GM18507 (cell line): ENCODE results near the gene ARF1.
A peak's percentile ranks its signal among the peaks of the same experiment; 100 is the strongest.

Source experiments
- DNase-seq: peaks from one replicate; pipeline ENCODE4 v3.0.0; 2011; ENCODE audit warnings: low read depth; ENCODE audit not compliant: insufficient read length; ENCODE audit errors: extremely low spot score
- FAIRE-seq: peaks from 2 replicates; lab custom pipeline; 2011; peaks lifted over from hg19 to GRCh38; lab: Jason Lieb, UNC

The ARF1 gene

DNA sequence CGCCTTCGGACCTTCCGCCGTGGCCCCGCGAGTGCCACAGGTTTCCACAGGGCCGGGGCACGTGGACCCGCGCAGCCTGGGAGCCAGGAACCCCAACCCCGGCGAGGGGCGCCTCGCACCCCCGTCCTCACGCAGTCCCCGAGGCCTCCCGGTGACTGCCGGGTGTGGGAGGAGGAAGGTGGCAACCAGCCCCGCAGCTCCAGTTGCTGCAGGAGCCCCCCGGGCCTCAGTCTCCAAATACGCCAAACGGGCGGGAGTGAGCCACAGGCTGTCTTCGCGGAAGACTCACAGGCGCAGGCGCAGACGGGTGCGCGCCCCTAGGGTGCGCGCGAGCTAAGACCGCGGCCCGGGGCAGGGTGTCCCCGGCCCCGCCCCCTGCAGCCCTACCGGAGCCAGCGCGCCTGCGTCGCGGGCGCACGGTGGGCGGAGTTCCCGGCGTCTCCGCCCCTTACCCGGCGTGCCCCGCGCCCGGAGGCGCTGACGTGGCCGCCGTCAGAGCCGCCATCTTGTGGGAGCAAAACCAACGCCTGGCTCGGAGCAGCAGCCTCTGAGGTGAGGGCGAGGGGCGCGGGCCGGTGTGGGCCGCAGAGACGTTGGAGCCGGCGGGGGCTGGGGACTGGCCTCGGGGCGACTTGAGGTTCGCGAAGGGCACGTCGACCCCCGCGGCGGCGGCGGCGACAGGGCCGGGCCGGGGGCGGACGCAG lies at the start of gene ARF1:
TSS of gene ARF1 (plus strand) at position 495 of the 704 bp plus-strand sequence. CDS start 14,407 bp downstream, outside the sequence.
- peak; percentile 88 for FAIRE-seq
- peak; percentile 99 for DNase-seq

DNA sequence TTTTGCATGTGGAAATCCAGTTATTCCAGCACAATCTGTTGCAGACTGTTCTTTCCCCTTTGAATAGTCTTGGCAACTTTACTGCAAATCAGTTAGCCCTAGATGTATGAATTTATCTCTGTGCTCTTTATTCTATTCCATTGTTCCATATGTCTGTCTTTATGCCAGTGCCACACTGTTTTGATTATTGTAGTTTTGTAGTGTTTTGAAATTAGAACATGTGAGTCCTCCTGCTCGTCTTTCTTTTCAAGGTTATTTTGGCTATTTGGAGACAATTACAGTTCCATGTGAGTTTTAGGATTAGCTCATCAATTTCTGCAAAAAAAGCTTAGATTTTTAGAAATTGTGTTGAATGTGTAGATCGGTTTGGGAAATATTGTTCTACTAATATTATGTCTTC lies 49.1 kb upstream of the ARF1 start:
- FAIRE-seq (no peak), DNase-seq (no peak)

- FAIRE-seq: no peak
Measured at GRCh38 chr1:228034954-228035837, 47.3 kb upstream of the ARF1 start.

DNA sequence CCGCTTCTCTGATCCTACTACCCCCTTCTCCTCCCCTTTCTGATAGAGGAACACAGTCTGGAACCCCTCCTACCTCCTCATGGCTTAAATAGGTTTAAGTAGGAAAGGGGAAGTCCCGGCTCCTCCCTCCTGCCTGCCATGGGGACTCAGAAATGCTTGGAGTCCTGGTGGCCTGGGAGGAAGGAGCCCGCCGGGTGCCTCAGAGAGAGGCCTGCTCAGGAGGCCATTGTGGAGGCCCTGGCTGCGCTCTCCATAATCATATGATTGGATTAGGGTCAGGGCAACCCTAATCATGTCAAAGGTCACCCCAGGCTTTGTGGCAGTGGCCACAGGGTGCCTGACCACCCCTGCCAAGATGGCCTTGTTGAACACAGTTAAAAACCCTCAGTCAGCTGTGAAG lies 46.7 kb upstream of the ARF1 start:
- FAIRE-seq (no peak), DNase-seq (no peak)

More at GRCh38 chr1:228034954-228035837, 47.3 kb upstream of the ARF1 start:
- DNase-seq: no peak

DNA sequence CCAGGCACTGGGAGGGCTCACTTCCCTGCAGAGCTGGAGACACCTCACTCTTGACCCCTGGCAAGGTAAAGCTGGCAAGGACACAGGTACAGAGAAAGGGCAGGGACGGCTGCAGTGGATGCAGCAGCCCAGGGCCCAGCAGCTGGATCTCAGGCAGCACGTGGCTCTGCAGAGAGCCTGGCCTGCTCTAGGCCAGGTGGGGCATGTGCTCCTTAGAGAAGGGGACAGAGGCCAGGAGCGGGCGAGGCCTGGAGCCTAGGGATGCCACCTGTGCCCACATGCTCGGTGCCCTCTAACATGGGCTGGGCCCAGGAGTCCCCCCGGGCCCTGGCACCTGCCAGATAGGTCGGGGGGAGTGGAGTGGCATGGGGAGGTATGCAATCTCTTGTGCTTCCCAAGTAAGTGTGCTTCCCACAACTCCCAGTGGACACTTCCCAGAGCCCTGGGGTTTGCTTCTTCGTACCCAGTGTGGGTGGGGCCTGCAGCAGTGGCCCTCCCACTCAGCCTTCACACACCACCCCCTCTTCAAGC lies 45.7 kb upstream of the ARF1 start:
- DNase-seq (no peak), FAIRE-seq (no peak)

- DNase-seq (peak; percentile 51), FAIRE-seq (peak; percentile 69)
Measured at GRCh38 chr1:228037401-228038386, 44.8 kb upstream of the ARF1 start.

- FAIRE-seq (no peak), DNase-seq (no peak)
Measured at GRCh38 chr1:228038387-228039005, 44.0 kb upstream of the ARF1 start.

DNA sequence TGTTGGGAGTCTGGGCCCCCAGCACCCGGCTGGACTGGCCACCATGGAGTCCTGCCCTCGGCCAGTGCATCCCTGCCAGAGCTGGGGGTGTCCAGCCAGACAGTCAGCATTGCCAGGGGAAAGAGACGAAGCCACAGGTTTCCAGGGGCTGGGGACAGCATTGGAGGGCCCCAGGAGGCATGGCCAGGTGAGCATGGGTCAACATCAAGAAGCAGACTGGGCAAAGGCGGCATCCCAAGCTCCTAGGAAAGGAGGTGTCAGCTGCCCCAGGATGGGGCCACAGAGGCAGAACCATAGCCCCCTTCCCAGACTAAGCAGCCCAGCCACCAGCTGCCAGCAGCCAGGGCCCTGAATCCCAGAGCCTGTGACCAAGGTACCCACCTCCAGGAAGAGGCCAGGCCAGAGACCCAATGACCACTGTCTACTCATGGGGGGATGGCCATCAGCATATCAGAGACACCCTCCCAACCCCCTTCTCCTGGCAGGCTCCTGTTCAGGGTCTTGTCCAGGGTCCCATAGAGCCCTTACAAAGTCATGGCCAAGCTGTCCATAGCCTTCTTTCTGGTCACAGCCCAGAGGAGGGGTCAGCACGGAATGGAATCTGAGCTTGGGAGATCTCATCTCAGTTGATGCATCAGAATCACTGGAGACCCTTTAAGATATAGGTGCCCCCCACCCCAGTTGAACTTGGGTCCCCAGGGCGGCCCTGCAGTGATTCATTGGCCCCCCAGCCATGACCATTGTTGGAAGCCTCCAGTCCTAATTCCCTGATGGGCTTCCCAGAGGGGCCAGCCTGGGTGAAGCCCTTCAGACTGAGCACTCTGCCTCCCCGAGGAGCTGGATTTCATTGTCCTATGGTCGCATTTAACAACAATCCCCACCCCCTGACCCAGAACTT lies 43.3 kb upstream of the ARF1 start:
- FAIRE-seq: no peak
- no peak for DNase-seq

DNA sequence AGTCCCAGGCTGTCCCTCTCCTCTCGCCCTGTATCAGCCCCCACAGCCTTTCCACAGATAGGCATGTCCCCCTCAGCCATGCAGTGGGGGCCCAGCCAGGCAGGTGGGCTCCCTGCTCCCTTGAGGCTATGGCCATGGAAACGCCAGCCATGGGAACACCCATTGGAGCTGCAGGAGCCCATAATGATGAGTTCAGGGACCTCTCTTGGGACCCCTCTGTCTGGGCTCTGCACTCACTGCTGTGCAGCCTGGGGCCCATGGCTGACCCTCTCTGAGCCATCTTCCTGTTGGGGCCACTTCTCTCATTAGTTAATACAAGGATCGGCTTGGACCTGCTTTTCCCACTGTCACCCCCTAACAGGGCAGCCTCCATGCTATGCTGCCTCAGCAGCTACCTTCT lies 42.5 kb upstream of the ARF1 start:
- DNase-seq: no peak
- no peak for FAIRE-seq

GRCh38 chr1:228041316-228041715 lies 41.2 kb upstream of the ARF1 start:
- FAIRE-seq (no peak), DNase-seq (no peak)

- FAIRE-seq: no peak
Measured at GRCh38 chr1:228042508-228042907, 40.0 kb upstream of the ARF1 start.

GRCh38 chr1:228043281-228043848 lies 39.1 kb upstream of the ARF1 start:
- DNase-seq: no peak
- no peak for FAIRE-seq

More at GRCh38 chr1:228042508-228042907, 40.0 kb upstream of the ARF1 start:
- DNase-seq: no peak

DNA sequence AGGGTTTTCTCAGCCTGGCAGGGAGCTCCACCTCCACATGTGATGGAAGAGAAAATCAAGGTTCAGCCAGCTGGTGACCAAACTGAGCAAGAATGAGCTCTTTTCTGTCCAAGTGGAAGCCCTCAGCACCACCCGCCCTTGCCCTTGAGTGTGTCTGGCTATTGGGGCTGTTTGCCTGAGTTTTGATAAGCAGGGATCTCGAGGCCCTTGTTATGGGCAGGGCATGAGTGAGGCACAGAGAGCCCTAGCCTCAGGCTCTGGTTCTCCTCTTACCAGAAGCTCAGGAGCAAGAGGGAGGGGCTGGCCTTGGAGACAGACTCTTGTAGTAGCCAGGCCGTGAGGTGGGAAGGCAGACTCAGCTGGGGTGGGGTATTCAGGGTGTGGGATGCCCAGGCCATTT lies 37.5 kb upstream of the ARF1 start:
- DNase-seq (no peak), FAIRE-seq (no peak)

DNA sequence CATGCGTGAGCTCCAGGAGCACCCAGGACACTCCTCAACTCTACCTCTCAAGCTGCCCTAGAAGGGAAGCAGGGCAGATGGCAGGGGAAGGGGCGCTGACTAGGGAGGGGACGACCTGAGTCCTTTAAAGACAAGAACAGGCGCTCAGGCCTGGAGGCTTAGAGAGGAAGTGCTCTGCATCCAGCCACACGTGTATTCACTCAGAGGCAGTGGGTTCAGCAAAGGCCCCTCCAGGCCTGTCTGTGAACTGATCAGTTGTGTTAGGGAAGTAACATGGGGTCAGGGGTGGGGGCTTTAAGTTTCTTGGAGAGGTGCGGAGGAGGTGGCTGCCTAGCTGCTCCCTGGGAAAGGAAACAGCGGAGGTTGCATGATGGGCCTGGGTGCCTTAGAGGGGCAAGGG lies 37.1 kb upstream of the ARF1 start:
- FAIRE-seq: no peak
- DNase-seq: no peak

DNA sequence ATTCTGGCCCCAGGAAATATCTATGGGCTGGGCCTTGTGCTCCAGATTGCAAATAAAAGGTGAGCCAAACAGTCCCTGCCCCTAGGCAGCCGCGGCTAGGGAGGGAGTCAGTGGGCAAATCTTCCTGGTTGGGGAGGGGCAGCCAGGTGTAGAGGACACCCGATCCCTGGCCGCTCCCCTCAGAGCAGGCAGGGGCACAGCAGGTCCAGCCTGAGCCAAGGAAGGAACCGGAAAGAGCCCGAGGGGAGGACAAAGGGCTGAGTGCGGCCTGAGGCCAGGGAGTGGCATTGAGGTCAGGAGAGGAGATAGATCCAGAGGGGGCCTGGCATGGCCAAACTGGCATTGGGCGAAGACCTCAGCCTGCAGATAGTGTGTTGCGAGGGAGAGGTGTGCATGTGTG lies 36.6 kb upstream of the ARF1 start:
- FAIRE-seq (no peak), DNase-seq (no peak)

DNA sequence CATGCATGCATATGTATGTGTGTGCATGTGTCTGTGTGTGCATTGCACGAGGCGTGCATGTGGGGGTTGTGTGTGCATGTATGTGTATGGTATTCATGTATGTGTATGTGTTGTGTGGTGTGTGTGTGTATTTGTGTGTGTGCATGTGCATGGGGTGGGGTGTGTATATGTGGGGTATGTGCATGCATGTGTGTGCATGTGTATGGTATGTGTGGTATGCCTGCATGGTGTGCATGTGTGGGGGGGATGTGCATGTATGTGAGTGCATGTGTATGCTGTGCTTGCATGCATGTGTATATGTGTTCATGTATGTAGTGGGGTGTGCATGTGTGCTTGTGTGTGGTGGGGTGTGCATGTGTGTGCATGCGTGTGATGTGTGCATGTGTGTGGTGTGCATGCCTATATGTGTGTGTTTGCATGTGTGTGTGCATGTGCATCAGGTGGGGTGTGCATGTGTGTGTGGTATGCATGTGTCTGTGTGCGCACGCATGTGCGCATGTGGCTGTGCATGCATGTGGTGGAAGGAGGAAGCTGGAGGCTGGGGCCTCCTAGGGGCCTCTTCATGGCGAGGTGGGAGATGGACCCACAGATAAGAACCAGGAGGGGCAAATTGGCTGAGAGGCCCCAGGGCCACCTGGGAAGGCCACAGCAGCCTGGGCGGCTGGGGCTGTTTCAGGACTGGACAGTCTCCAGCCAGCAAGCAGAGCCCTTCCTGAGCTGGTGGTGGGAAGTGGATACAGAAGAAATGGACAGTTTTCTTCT lies 35.9 kb upstream of the ARF1 start:
- FAIRE-seq (no peak), DNase-seq (no peak)

- no peak for FAIRE-seq
- no peak for DNase-seq
Measured at GRCh38 chr1:228047183-228047466, 35.4 kb upstream of the ARF1 start.
